HEK293T (cell line): Measurements from ENCODE around the gene SPATS2L.

Experiments
- CTCF ChIA-PET: fragments of 350-600 bp; formaldehyde crosslinking; extraction: SDS; loops from one replicate; lab custom pipeline; 2021; ENCODE audit warnings: antibody characterized with exemption, inconsistent platforms; lab: Yijun Ruan, JAX
- POLR2A ChIA-PET: fragments of 350-600 bp; formaldehyde crosslinking; extraction: SDS; loops from one replicate; lab custom pipeline; 2020; ENCODE audit warnings: antibody characterized with exemption, inconsistent platforms; lab: Yijun Ruan, JAX
- DNase-seq: peaks from one replicate; pipeline ENCODE4 v3.0.0; 2012; ENCODE audit warnings: mixed read lengths; ENCODE audit errors: extremely low spot score
- ARNT ChIP-seq: fragments of 450-650 bp; IDR thresholded peaks from 2 replicates; pipeline ENCODE4 v1.6.1; 2017; ENCODE audit warnings: mild to moderate bottlenecking
- BHLHE40 ChIP-seq: fragments of 450-650 bp; IDR thresholded peaks from 2 replicates; pipeline ENCODE4 v1.6.1; 2016; ENCODE audit warnings: mild to moderate bottlenecking, moderate library complexity, borderline replicate concordance
- CTBP1 ChIP-seq: fragments of 450-650 bp; IDR thresholded peaks from 2 replicates; pipeline ENCODE4 v1.6.1; 2016; ENCODE audit warnings: borderline replicate concordance
- ELF4 ChIP-seq: fragments of 450-650 bp; IDR thresholded peaks from 2 replicates; pipeline ENCODE4 v1.6.1; 2017; ENCODE audit warnings: antibody characterized with exemption
- FOXA1 ChIP-seq: fragments of 450-650 bp; IDR thresholded peaks from 2 replicates; pipeline ENCODE4 v1.6.1; 2016; ENCODE audit warnings: mild to moderate bottlenecking
- FOXK2 ChIP-seq: fragments of 450-650 bp; IDR thresholded peaks from 2 replicates; pipeline ENCODE4 v1.6.1; 2016; ENCODE audit warnings: mild to moderate bottlenecking
- FOXM1 ChIP-seq: fragments of 450-650 bp; IDR thresholded peaks from 2 replicates; pipeline ENCODE4 v1.6.1; 2017; ENCODE audit warnings: mild to moderate bottlenecking, borderline replicate concordance
- HDGF ChIP-seq: fragments of 450-650 bp; IDR thresholded peaks from 2 replicates; pipeline ENCODE4 v1.6.1; 2017; ENCODE audit warnings: antibody characterized with exemption, borderline replicate concordance
- L3MBTL2 ChIP-seq: fragments of 450-650 bp; conservative IDR thresholded peaks from 2 replicates; pipeline ENCODE4 v1.6.1; 2016; ENCODE audit warnings: mild to moderate bottlenecking
- LEF1 ChIP-seq: fragments of 450-650 bp; IDR thresholded peaks from 2 replicates; pipeline ENCODE4 v1.6.1; 2017; ENCODE audit warnings: mild to moderate bottlenecking, borderline replicate concordance
- NFRKB ChIP-seq: fragments of 450-650 bp; IDR thresholded peaks from 2 replicates; pipeline ENCODE4 v1.6.1; 2016; ENCODE audit warnings: mild to moderate bottlenecking, moderate library complexity
- SP1 ChIP-seq: fragments of 450-650 bp; IDR thresholded peaks from 2 replicates; pipeline ENCODE4 v1.6.1; 2017
- SUZ12 ChIP-seq: fragments of 450-650 bp; IDR thresholded peaks from 2 replicates; pipeline ENCODE4 v1.6.1; 2016; ENCODE audit warnings: mild to moderate bottlenecking
- TARDBP ChIP-seq: fragments of 450-650 bp; IDR thresholded peaks from 2 replicates; pipeline ENCODE4 v1.6.1; 2016
- ZNF384 ChIP-seq: fragments of 450-650 bp; IDR thresholded peaks from 2 replicates; pipeline ENCODE4 v1.6.1; 2016
- TF ChIP-seq, protein P1 (sequence below): fragments of 450-650 bp; IDR thresholded peaks from 2 replicates; pipeline ENCODE4 v1.6.1; 2016

Gene SPATS2L

GRCh38 chr2:200300065-200300464, 6.4 kb upstream of the SPATS2L start:
- ChIA-PET POLR2A (no interaction called here), CTCF (no interaction called here)
- no peak for DNase-seq
- no peak for TF ChIP-seq FOXA1
- TF ChIP-seq L3MBTL2 = no peak

- DNase-seq = no peak
- ChIA-PET CTCF (interaction anchor here (0.5 kb wide), 1 partner anchor 431 kb away, joined by 3 read pairs; no protein-coding TSS in a partner anchor), POLR2A (no interaction called here)
- no peak for TF ChIP-seq HDGF
- TF ChIP-seq TARDBP = no peak
- TF ChIP-seq FOXK2 = no peak
- no peak for TF ChIP-seq SP1
- TF ChIP-seq L3MBTL2 = no peak
- no peak for TF ChIP-seq SUZ12
- TF ChIP-seq, protein P1, sequence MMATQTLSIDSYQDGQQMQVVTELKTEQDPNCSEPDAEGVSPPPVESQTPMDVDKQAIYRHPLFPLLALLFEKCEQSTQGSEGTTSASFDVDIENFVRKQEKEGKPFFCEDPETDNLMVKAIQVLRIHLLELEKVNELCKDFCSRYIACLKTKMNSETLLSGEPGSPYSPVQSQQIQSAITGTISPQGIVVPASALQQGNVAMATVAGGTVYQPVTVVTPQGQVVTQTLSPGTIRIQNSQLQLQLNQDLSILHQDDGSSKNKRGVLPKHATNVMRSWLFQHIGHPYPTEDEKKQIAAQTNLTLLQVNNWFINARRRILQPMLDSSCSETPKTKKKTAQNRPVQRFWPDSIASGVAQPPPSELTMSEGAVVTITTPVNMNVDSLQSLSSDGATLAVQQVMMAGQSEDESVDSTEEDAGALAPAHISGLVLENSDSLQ = no peak
- no peak for TF ChIP-seq ARNT
- no peak for TF ChIP-seq CTBP1
- TF ChIP-seq BHLHE40 = no peak
- TF ChIP-seq ZNF384 = no peak
- TF ChIP-seq FOXA1 = no peak
- TF ChIP-seq ELF4 = no peak
- no peak for TF ChIP-seq NFRKB
- no peak for TF ChIP-seq FOXM1
- no peak for TF ChIP-seq LEF1
These were observed 5.7 kb upstream of the SPATS2L start for GRCh38 chr2:200300638-200301314.

DNA sequence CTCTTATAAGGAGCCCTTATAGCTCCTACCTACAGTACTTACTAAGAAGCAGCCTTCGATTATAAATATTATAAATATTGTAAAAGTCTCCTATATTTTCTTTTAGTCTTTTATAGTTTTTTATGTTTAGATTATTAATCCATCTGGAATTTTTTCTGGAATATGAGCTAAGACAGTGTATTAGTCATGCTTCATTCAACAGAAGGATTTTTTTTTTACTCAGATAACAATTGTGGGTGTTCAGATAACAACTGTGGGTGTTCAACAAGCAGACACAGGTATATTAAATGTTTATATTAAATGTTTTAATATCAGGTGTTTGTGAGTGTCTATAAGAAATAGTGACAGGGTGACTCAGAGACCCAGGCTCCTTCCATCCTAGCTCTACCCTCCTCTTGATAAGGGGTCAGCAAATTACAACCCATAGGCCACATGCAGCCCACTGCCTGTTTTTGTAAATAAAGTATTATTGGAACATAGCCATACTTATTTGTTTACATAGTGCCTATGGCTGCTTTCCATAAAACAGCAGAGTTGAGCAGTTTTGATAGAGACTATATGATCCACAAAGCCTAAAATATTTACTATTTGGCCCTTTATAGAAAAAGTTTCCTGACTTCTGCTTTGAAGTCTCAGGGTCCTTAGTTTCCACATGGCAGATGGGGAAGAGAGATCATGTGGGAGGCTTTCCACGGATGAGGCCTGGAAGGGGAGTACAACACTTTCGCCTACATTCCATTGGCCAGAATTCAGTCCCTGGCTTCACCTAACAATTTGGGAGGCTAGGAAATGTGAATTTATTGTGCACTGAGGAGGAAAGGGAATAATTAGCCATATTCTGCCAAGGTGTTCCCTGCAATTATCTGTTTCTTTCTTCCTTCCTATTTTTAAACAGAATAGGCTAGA, 4.3 kb upstream of the SPATS2L start:
- POLR2A ChIA-PET = no interaction called here

GRCh38 chr2:200302940-200303727, 3.4 kb upstream of the SPATS2L start:
- CTCF ChIA-PET = no interaction called here
- POLR2A ChIA-PET = no interaction called here
- TF ChIP-seq SUZ12 (no peak), FOXM1 (no peak), ELF4 (no peak), BHLHE40 (no peak), HDGF (no peak), ZNF384 (no peak), NFRKB (no peak), LEF1 (no peak), TARDBP (no peak), FOXA1 (no peak), SP1 (no peak), CTBP1 (no peak), ARNT (no peak), L3MBTL2 (no peak), FOXK2 (no peak)
- TF ChIP-seq, protein P1 = no peak
- no peak for DNase-seq

More for the DNA sequence above, 4.3 kb upstream of the SPATS2L start:
- CTCF ChIA-PET = interaction anchor here (0.6 kb wide), 1 partner anchor 17 kb away, joined by 3 read pairs; no protein-coding TSS in a partner anchor
- TF ChIP-seq FOXK2 (no peak), SP1 (no peak), ELF4 (no peak), FOXM1 (no peak), CTBP1 (no peak), SUZ12 (no peak), HDGF (no peak), NFRKB (no peak), BHLHE40 (no peak), LEF1 (no peak), ZNF384 (no peak), TARDBP (no peak), L3MBTL2 (no peak), FOXA1 (no peak), ARNT (no peak)
- TF ChIP-seq, protein P1 = no peak
- no peak for DNase-seq

- ChIA-PET POLR2A (interaction anchor here (1.2 to 1.3 kb wide), 2 partner anchors 18 to 559 kb away, joined by 3 to 4 read pairs; partner anchors contain the start of gene CLK1), CTCF (interaction anchor here (0.6 to 0.9 kb wide), 2 partner anchors 14 to 32 kb away, joined by 3 read pairs; no protein-coding TSS in a partner anchor)
- DNase-seq = peak; percentile 34
- TF ChIP-seq SP1 (no peak), ZNF384 (no peak), NFRKB (no peak), FOXM1 (no peak), HDGF (no peak), L3MBTL2 (no peak), LEF1 (no peak)
These were observed 697 bp upstream of the SPATS2L start for GRCh38 chr2:200305797-200306195.
